HepG2 (cell line): ENCODE results near the gene AGT. TPM values are rescaled to one million over a fixed set of nuclear protein-coding genes. Genes with fewer than 3 reads are reported as not detected.

ENCODE experiments used
- ATAC-seq: fragments of 200-7000 bp; cut with Tn5 transposase; 3 replicates; pipeline ENCODE4 v1.9.1; 2020; ENCODE audit warnings: mild to moderate bottlenecking, moderate library complexity
- BruUV-seq: library from RNA; stranded (reverse); fragments of 400-500 nt; replicated peaks from 2 replicates; lab custom pipeline; 2021; lab: Mats Ljungman, UMichigan
- CTCF ChIA-PET: fragments of 300-600 bp; formaldehyde crosslinking; extraction: SDS; loops from one replicate; lab custom pipeline; 2021; ENCODE audit warnings: low total read pairs, inconsistent platforms, low intra/inter-chr PET ratio; lab: Yijun Ruan, JAX
- POLR2A ChIA-PET: fragments of 350-600 bp; sonication (Branson Sonifier 250); formaldehyde crosslinking; loops from one replicate; lab custom pipeline; 2020; ENCODE audit warnings: antibody characterized with exemption, inconsistent platforms; lab: Yijun Ruan, JAX
- DNase-seq: peaks from one replicate; pipeline ENCODE4 v3.0.0-alpha.2; 2015; ENCODE audit warnings: low spot score
- FAIRE-seq: peaks from 3 replicates; lab custom pipeline; 2011; peaks lifted over from hg19 to GRCh38; lab: Jason Lieb, UNC
- H2AFZ ChIP-seq: one replicate; pipeline ENCODE4 v1.6.1; 2011; ENCODE audit warnings: low read length, inconsistent platforms
- H3K27ac ChIP-seq: fragments of 300-600 bp; 3 replicates; pipeline ENCODE4 v1.8.0; 2011; ENCODE audit warnings: mixed run types, mild to moderate bottlenecking, mixed read lengths, low read length, inconsistent platforms; ENCODE audit not compliant: insufficient read depth; ENCODE audit errors: extremely low read length
- H3K27me3 ChIP-seq, 2 experiments: fragments of 200-600 bp in 1 of 2; 2 replicates in 1 of 2; 3 replicates in 1 of 2; pipeline versions ENCODE4 v1.6.0 to v1.8.0; 2011; ENCODE audit warnings: low read length in 2 of 2, mild to moderate bottlenecking in 2 of 2, moderate library complexity in 2 of 2, inconsistent platforms in 1 of 2; ENCODE audit not compliant: insufficient read depth in 2 of 2, control insufficient read depth in 1 of 2
- H3K36me3 ChIP-seq, 2 experiments: fragments of 200-600 bp in 1 of 2; replicated peaks in 1 of 2; 2 replicates in 1 of 2; 3 replicates in 1 of 2; pipeline versions ENCODE4 v1.5.1 to v1.8.0; 2011; ENCODE audit warnings: low read length in 2 of 2, inconsistent platforms in 1 of 2; ENCODE audit not compliant: insufficient read depth in 2 of 2, control insufficient read depth in 1 of 2
- H3K4me1 ChIP-seq: 2 replicates; pipeline ENCODE4 v1.5.1; 2012; ENCODE audit warnings: low read length, inconsistent platforms; ENCODE audit not compliant: insufficient read depth
- H3K4me2 ChIP-seq: 2 replicates; pipeline ENCODE4 v1.6.0; 2011; ENCODE audit warnings: low read depth, low read length, inconsistent platforms
- H3K4me3 ChIP-seq, 3 experiments: fragments of 200-600 bp in 1 of 3; sonication (generic), shearing (Covaris generic) in 1 of 3; replicated peaks in 1 of 3; 2 replicates each; pipeline ENCODE4 v1.5.1; 2011 to 2016; ENCODE audit warnings: low read length in 3 of 3, inconsistent platforms in 2 of 3, low read depth in 2 of 3, mild to moderate bottlenecking in 2 of 3, control low read depth in 1 of 3, mixed read lengths in 1 of 3; ENCODE audit not compliant: insufficient read depth in 1 of 3
- H3K79me2 ChIP-seq: one replicate; pipeline ENCODE4 v1.6.1; 2011; ENCODE audit warnings: low read length, inconsistent platforms; ENCODE audit not compliant: insufficient read depth
- H3K9ac ChIP-seq: 2 replicates; pipeline ENCODE4 v1.6.0; 2011; ENCODE audit warnings: mild to moderate bottlenecking, low read depth, low read length, inconsistent platforms; ENCODE audit not compliant: insufficient read depth
- H3K9me3 ChIP-seq: 2 replicates; pipeline ENCODE4 v1.5.1; 2012; ENCODE audit warnings: mild to moderate bottlenecking, low read length
- H4K20me1 ChIP-seq: 2 replicates; pipeline ENCODE4 v1.6.0; 2011; ENCODE audit warnings: inconsistent platforms, mild to moderate bottlenecking, low read length, moderate library complexity; ENCODE audit not compliant: insufficient read depth
- CREBL2 ChIP-seq: sonication (generic); formaldehyde crosslinking; IDR thresholded peaks from 2 replicates; pipeline ENCODE4 v1.8.1; 2023; ENCODE audit warnings: missing genetic modification reagents, mild to moderate bottlenecking, borderline replicate concordance
- ESRRA ChIP-seq: sonication (generic); formaldehyde crosslinking; IDR thresholded peaks from 2 replicates; pipeline ENCODE4 v1.5.1; 2020; ENCODE audit warnings: mild to moderate bottlenecking, low read depth, missing genetic modification reagents
- GABPA ChIP-seq, 2 experiments: IDR thresholded peaks; 2 replicates each; pipeline ENCODE4 v1.6.1; 2011 to 2016; ENCODE audit warnings: low read depth in 2 of 2, low read length in 1 of 2, missing biosample characterization in 1 of 2, missing genetic modification characterization in 1 of 2
- HHEX ChIP-seq: IDR thresholded peaks from 2 replicates; pipeline ENCODE4 v1.6.1; 2016; ENCODE audit warnings: control low read depth
- ISX ChIP-seq: sonication (generic); formaldehyde crosslinking; conservative IDR thresholded peaks from 2 replicates; pipeline ENCODE4 v1.5.0; 2020; ENCODE audit warnings: missing genetic modification reagents
- MYPOP ChIP-seq: sonication (generic); formaldehyde crosslinking; IDR thresholded peaks from 2 replicates; pipeline ENCODE4 v1.8.1; 2023; ENCODE audit warnings: mild to moderate bottlenecking, moderate library complexity, missing genetic modification reagents
- NFE2L1 ChIP-seq: sonication (generic); formaldehyde crosslinking; IDR thresholded peaks from 2 replicates; pipeline ENCODE4 v1.4.0; 2020; ENCODE audit warnings: missing genetic modification reagents, mild to moderate bottlenecking, borderline replicate concordance
- NFIB ChIP-seq: sonication (generic); formaldehyde crosslinking; IDR thresholded peaks from 2 replicates; pipeline ENCODE4 v1.9.0; 2021; ENCODE audit warnings: missing genetic modification reagents, mild to moderate bottlenecking, borderline replicate concordance
- PHF21A ChIP-seq: sonication (generic); formaldehyde crosslinking; IDR thresholded peaks from 2 replicates; pipeline ENCODE4 v1.5.0; 2020; ENCODE audit warnings: mild to moderate bottlenecking, missing genetic modification reagents
- PITX1 ChIP-seq: sonication (generic); formaldehyde crosslinking; IDR thresholded peaks from 2 replicates; pipeline ENCODE4 v1.5.1; 2020; ENCODE audit warnings: mild to moderate bottlenecking, missing genetic modification reagents
- TBP ChIP-seq: sonication (generic); formaldehyde crosslinking; IDR thresholded peaks from 2 replicates; pipeline ENCODE4 v1.5.0; 2020; ENCODE audit warnings: missing genetic modification reagents
- TFE3 ChIP-seq: IDR thresholded peaks from 2 replicates; pipeline ENCODE4 v1.6.1; 2016
- ZFP82 ChIP-seq: sonication (generic); formaldehyde crosslinking; IDR thresholded peaks from 2 replicates; pipeline ENCODE4 v1.5.1; 2020; ENCODE audit warnings: mild to moderate bottlenecking, missing genetic modification reagents, borderline replicate concordance
- ZNF282 ChIP-seq: fragments of 450-650 bp; IDR thresholded peaks from 2 replicates; pipeline ENCODE4 v1.6.1; 2018; ENCODE audit not compliant: partially characterized antibody
- ZNF326 ChIP-seq: sonication (generic); formaldehyde crosslinking; IDR thresholded peaks from 2 replicates; pipeline ENCODE4 v1.4.0; 2020; ENCODE audit warnings: missing genetic modification reagents, borderline replicate concordance
- ZNF431 ChIP-seq: sonication (generic); formaldehyde crosslinking; IDR thresholded peaks from 2 replicates; pipeline ENCODE4 v1.9.0; 2022; ENCODE audit warnings: missing genetic modification reagents, low read depth, mild to moderate bottlenecking, borderline replicate concordance
- ZNF496 ChIP-seq: sonication (generic); formaldehyde crosslinking; IDR thresholded peaks from 2 replicates; pipeline ENCODE4 v1.8.1; 2023; ENCODE audit warnings: mild to moderate bottlenecking, moderate library complexity, missing genetic modification reagents; ENCODE audit not compliant: insufficient replicate concordance
- ZNF710 ChIP-seq: sonication (generic); formaldehyde crosslinking; IDR thresholded peaks from 2 replicates; pipeline ENCODE4 v1.5.0; 2020; ENCODE audit warnings: mild to moderate bottlenecking, missing genetic modification reagents, borderline replicate concordance
- WGBS: methylation state at CpG from one replicate; pipeline ENCODE4 v1.1.6; 2017; ENCODE audit warnings: low lambda C conversion rate; 5-methylcytosine and 5-hydroxymethylcytosine counted together
- in situ Hi-C: cut with HindIII; loops from 2 replicates; pipeline ENCODE4 v1.10.0; 2017; ENCODE audit warnings: low pct_unique_long_range_greater_than_20kb; ENCODE audit not compliant: extremely low pct_ligation_motif_present
- intact Hi-C: fragments of 100-400 bp; cut with micrococcal nuclease; formaldehyde crosslinking; loops from one replicate; pipeline ENCODE4 v1.10.0; 2022; ENCODE audit not compliant: unreplicated experiment
- polyA plus RNA-seq, 8 experiments: library from polyadenylated mRNA; depleted of rRNA in 3 of 8; stranded (reverse) in 7 of 8; unstranded in 1 of 8; fragments of >200 nt; fragmentation: Illumina TruSeq in 4 of 8; extraction: Trizol in 4 of 8; gene quantifications; 2 replicates each; pipeline versions ENCODE4 v1.2.1 to v1.2.3, GENCODE V29; 2011 to 2016; ENCODE audit warnings: low read depth in 4 of 8, missing spikeins in 1 of 8, mixed read lengths in 1 of 8; ENCODE audit not compliant: insufficient read depth in 1 of 8
- total RNA-seq, 5 experiments: library from RNA; depleted of rRNA; stranded (reverse); fragments of >200 nt; fragmentation: Illumina TruSeq; extraction: Trizol; gene quantifications; 2 replicates each; pipeline ENCODE4 v1.2.3, GENCODE V29; 2016; ENCODE audit warnings: low read depth in 1 of 5
- TF ChIP-seq, protein P1 (sequence below): sonication (generic); formaldehyde crosslinking; IDR thresholded peaks from 2 replicates; pipeline ENCODE4 v1.8.0; 2022; ENCODE audit warnings: mild to moderate bottlenecking, missing genetic modification reagents, moderate library complexity

Gene AGT
- total and polyA plus RNA-seq, 2 of the 13 experiments (the other 11 are each of a cell fraction or from before 2014, with no cell fraction given), result 892 to 2,071 TPM

- Histone ChIP-seq H3K27me3 (no peaks in the 10 kb centered on the region), H4K20me1 (no peaks in the 10 kb centered on the region), H3K9ac (no peak overlapping the region), H3K4me1 (peaks cover 40% of the 10 kb centered on the region), H2AFZ (no peak overlapping the region), H3K4me2 (no peak overlapping the region), H3K79me2 (no peaks in the 10 kb centered on the region), H3K9me3 (no peaks in the 10 kb centered on the region), H3K27ac (no peak overlapping the region), H3K4me3 (no peak overlapping the region), H3K36me3 (peaks cover 20 to 69% of the 10 kb centered on the region in 2 experiments)
- ATAC-seq (no peak), DNase-seq (no peak), FAIRE-seq (no peak)
- BruUV-seq, result no TSS peak
- ChIA-PET POLR2A (interaction anchor here (0.6 to 3.0 kb wide), 5 partner anchors 19 to 71 kb away, joined by 3 to 14 read pairs (median 3); no protein-coding TSS in a partner anchor), CTCF (no interaction called here)
- 96% methylated on average over 9 of the region's 9 CpGs for WGBS
- in situ Hi-C loops, result no loop called here
- intact Hi-C loops, result no loop called here
- no peak for TF ChIP-seq ZNF326 (CRISPR knock-in tag)
- TF ChIP-seq ZNF710 (CRISPR knock-in tag), result no peak
- no peak for TF ChIP-seq MYPOP
- no peak for TF ChIP-seq CREBL2 (CRISPR knock-in tag)
- no peak for TF ChIP-seq GABPA (IDR thresholded peaks at IDR 0.05; ENCODE audit: low read depth, low read length)
- no peak for TF ChIP-seq GABPA (CRISPR knock-in tag; IDR thresholded peaks at IDR 0.05; ENCODE audit: low read depth)
- no peak for TF ChIP-seq ZNF431
- TF ChIP-seq ISX (CRISPR knock-in tag), result no peak
- TF ChIP-seq TBP, result no peak
- TF ChIP-seq NFIB (CRISPR knock-in tag), result no peak
- TF ChIP-seq HHEX (CRISPR knock-in tag), result no peak
- no peak for TF ChIP-seq TFE3 (CRISPR knock-in tag)
- TF ChIP-seq NFE2L1, result no peak
- TF ChIP-seq ZNF282, result no peak
- TF ChIP-seq, protein P1, sequence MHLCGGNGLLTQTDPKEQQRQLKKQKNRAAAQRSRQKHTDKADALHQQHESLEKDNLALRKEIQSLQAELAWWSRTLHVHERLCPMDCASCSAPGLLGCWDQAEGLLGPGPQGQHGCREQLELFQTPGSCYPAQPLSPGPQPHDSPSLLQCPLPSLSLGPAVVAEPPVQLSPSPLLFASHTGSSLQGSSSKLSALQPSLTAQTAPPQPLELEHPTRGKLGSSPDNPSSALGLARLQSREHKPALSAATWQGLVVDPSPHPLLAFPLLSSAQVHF (CRISPR knock-in tag), result no peak
- no peak for TF ChIP-seq PITX1 (CRISPR knock-in tag)
- TF ChIP-seq PHF21A (CRISPR knock-in tag), result no peak
- no peak for TF ChIP-seq ZNF496
- TF ChIP-seq ZFP82, result no peak
- TF ChIP-seq ESRRA (CRISPR knock-in tag), result no peak
These were observed 30.9 kb downstream of the AGT start for GRCh38 chr1:230682882-230683610.
